HG03354 (cell line): ENCODE data around the gene COA1.

Experiments used
- ATAC-seq: cut with Tn5 transposase; IDR thresholded peaks from one replicate; pipeline ENCODE4 v1.9.1; 2021; ENCODE audit warnings: mild to moderate bottlenecking; ENCODE audit not compliant: unreplicated experiment, poor library complexity, severe bottlenecking

COA1 gene

GRCh38 chr7:43758822-43759683 lies 29.7 kb upstream of the COA1 start:
- ATAC-seq, result peak; percentile 66

- peak; percentile 77 for ATAC-seq
Measured at GRCh38 chr7:43758029-43758821, 28.9 kb upstream of the COA1 start, which contains the start of gene BLVRA. TSS of gene BLVRA (plus strand) at chr7:43758680. CDS start at chr7:43771159, 12,479 bp downstream.

GRCh38 chr7:43757073-43757720 lies 27.9 kb upstream of the COA1 start:
- no peak for ATAC-seq

- ATAC-seq, result no peak
Measured at GRCh38 chr7:43756368-43757072, 27.2 kb upstream of the COA1 start.

- no peak for ATAC-seq
Measured at GRCh38 chr7:43754596-43754995, 25.3 kb upstream of the COA1 start.

- ATAC-seq, result no peak
Measured at GRCh38 chr7:43753843-43754242, 24.5 kb upstream of the COA1 start.

- ATAC-seq, result no peak
Measured at GRCh38 chr7:43753271-43753810, 24.0 kb upstream of the COA1 start.

- no peak for ATAC-seq
Measured at GRCh38 chr7:43752411-43752810, 23.1 kb upstream of the COA1 start.

- ATAC-seq, result no peak
Measured at GRCh38 chr7:43750016-43750887, 20.9 kb upstream of the COA1 start.

GRCh38 chr7:43749383-43749940 lies 20.1 kb upstream of the COA1 start:
- ATAC-seq, result no peak

GRCh38 chr7:43747328-43748105 lies 18.2 kb upstream of the COA1 start:
- ATAC-seq, result no peak

GRCh38 chr7:43742692-43743091 lies 13.4 kb upstream of the COA1 start:
- ATAC-seq, result no peak

- no peak for ATAC-seq
Measured at GRCh38 chr7:43737467-43738127, 8.3 kb upstream of the COA1 start.

- peak; percentile 75 for ATAC-seq
Measured at GRCh38 chr7:43735802-43736603, 6.7 kb upstream of the COA1 start.

GRCh38 chr7:43735403-43735801 lies 6.1 kb upstream of the COA1 start:
- ATAC-seq, result no peak
